OCI-LY7 (cell line): Measurements from ENCODE around the gene NPHS1.

ENCODE experiments used
- EZH2phosphoT487 ChIP-seq: fragments of 200-600 bp; sonication (generic); IDR thresholded peaks from 2 replicates; pipeline ENCODE4 v1.6.1; 2018; ENCODE audit warnings: low read depth, borderline replicate concordance, mild to moderate bottlenecking, mixed run types, antibody characterized with exemption, low read length, moderate library complexity, mixed read lengths
- TF ChIP-seq, protein P1 (sequence below): fragments of 200-600 bp; sonication (generic); conservative IDR thresholded peaks from 2 replicates; pipeline ENCODE4 v1.5.1; 2014; ENCODE audit warnings: mild to moderate bottlenecking, antibody characterized with exemption, low read length, moderate library complexity, mixed read lengths

DNA sequence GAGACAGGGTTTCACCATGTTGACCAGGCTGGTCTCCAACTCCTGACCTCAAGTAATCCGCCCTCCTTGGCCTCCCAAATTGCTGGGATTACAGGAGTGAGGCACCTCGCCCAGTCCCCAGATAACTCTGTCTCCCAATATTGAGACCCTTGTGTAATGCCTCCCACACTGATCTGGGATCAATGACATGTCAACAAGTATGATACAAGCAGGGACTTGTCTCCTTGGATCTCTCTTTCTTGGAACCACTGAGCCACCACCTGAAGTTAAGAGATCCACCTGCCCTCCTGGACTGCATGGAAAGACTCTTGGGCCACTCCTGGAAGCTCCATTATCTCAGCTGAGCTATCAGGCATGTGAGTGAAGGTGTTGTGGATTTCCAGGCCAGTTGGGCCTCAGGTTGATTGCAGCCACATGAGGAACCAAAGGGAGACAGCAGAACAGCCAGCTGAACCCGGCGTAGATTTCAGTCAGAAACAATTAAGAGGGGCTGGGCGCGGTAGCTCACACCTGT lies 33.0 kb upstream of the NPHS1 start:
- TF ChIP-seq, protein P1, sequence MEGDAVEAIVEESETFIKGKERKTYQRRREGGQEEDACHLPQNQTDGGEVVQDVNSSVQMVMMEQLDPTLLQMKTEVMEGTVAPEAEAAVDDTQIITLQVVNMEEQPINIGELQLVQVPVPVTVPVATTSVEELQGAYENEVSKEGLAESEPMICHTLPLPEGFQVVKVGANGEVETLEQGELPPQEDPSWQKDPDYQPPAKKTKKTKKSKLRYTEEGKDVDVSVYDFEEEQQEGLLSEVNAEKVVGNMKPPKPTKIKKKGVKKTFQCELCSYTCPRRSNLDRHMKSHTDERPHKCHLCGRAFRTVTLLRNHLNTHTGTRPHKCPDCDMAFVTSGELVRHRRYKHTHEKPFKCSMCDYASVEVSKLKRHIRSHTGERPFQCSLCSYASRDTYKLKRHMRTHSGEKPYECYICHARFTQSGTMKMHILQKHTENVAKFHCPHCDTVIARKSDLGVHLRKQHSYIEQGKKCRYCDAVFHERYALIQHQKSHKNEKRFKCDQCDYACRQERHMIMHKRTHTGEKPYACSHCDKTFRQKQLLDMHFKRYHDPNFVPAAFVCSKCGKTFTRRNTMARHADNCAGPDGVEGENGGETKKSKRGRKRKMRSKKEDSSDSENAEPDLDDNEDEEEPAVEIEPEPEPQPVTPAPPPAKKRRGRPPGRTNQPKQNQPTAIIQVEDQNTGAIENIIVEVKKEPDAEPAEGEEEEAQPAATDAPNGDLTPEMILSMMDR = no peak
- TF ChIP-seq EZH2phosphoT487 = no peak
